ENCODE results near the gene MYO1E. TPM values are rescaled to one million over a fixed set of nuclear protein-coding genes. Genes with fewer than 3 reads are reported as not detected.
"Not testable (repeated sequence)": the region's sequence is repeated elsewhere in the genome, so short reads cannot be mapped to it uniquely, and the experiment has no call there.

The MYO1E gene
- total RNA-seq, 1 donor from 2014 or later = 29.9 TPM

DNA sequence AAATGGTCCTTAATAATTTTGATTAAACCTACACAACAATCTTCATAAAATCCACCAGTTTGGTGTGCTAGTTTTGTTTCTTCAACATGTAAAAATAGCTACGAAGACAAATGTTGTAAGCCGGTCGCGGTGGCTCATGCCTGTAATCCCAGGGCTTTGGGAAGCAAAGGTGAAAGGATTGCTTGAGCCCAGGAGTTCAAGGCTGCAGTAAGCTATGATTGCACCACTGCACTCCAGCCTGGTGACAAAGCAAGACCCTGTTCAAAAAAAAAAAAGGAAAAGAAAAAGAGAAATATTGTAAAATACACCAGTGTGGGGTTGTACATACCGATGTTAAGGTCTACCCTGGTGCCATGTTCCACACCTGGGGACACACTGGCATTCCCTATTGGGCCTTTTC lies 91.0 kb downstream of the MYO1E start:
- DNase-seq = no peak
- intact Hi-C loops (cut with DNase I) = no loop called here
- ATAC-seq (ENCODE audit: poor library complexity) = no peak

DNA sequence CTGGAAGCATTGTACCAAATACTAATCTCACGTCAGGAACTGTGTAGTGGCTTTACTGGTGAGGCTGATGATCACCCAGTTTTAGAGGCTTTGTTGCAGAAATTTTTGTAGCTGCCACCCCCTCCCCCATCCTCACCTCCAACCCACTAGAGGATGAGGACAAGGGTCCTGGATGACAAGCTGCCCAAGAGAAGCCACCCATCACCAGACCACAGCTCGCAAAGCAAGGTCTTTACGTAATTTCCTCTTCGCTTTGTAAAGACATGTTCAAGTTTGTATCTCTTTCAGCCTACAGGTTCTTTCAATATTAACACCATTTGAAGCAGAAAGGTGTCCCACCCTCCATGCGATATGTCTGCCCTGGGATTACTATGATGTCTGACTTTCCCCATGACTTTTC lies 91.8 kb downstream of the MYO1E start:
- ATAC-seq (ENCODE audit: poor library complexity) (no peak), DNase-seq (no peak)
- intact Hi-C loops (cut with DNase I) = no loop called here

DNA sequence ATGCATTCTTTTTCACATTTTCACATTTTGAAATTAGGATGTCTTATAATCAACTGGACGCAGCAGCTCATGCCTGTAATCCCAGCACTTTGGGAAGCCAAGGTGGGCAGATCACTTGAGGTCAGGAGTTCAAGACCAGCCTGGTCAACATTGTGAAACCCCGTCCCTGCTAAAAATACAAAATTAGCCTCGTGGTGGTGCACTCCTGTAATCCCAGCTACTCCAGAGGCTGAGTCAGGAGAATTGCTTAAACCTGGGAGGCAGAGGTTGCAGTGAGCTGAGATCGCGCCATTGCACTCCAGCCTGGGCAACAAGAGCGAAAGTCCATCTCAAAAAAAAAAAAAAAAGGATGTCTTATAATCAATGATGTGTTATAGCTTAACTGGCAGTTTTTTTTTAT lies 92.4 kb downstream of the MYO1E start:
- DNase-seq; intact Hi-C loops (cut with DNase I); ATAC-seq (ENCODE audit: poor library complexity): not testable (repeated sequence)

DNA sequence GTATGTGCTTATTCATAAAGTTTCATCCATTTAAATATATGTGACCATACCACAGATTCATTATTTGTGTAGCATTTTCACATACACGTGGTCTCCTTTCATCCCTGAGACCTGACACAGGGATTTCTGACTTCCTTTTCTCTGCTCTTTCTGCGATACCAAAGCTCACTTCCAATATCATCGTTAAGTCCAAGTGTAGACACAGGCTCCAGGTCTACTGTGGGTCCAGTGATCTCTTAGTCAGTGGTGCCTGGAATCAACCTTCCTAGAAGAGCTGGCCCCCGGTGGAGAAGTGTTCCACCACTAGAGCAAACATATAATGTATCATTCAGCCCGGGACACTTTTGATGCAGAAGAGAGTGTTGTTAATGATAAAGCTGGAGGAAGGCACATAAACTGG lies 93.6 kb downstream of the MYO1E start:
- DNase-seq (no peak), ATAC-seq (ENCODE audit: poor library complexity) (no peak)
- intact Hi-C loops (cut with DNase I) = no loop called here

DNA sequence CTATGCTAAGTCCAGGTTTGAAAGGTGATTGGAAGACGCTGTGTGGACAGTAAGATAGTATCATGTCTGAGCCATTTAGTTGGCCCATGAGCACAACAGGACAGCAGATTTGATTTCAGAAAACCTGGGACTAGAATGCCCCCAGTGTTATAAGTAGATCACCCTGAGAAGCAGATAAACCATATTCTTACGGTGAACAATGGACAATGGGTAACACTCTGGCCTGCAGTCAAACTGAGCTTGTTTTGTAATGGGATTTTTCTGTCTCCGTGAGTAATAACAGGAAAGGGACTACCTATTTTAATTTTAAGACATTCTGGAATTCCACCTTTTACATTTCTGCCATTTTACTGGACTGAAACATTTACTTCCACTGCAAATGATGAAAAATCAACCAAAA lies 94.6 kb downstream of the MYO1E start:
- no peak for DNase-seq
- ATAC-seq (ENCODE audit: poor library complexity) = no peak
- intact Hi-C loops (cut with DNase I) = no loop called here

DNA sequence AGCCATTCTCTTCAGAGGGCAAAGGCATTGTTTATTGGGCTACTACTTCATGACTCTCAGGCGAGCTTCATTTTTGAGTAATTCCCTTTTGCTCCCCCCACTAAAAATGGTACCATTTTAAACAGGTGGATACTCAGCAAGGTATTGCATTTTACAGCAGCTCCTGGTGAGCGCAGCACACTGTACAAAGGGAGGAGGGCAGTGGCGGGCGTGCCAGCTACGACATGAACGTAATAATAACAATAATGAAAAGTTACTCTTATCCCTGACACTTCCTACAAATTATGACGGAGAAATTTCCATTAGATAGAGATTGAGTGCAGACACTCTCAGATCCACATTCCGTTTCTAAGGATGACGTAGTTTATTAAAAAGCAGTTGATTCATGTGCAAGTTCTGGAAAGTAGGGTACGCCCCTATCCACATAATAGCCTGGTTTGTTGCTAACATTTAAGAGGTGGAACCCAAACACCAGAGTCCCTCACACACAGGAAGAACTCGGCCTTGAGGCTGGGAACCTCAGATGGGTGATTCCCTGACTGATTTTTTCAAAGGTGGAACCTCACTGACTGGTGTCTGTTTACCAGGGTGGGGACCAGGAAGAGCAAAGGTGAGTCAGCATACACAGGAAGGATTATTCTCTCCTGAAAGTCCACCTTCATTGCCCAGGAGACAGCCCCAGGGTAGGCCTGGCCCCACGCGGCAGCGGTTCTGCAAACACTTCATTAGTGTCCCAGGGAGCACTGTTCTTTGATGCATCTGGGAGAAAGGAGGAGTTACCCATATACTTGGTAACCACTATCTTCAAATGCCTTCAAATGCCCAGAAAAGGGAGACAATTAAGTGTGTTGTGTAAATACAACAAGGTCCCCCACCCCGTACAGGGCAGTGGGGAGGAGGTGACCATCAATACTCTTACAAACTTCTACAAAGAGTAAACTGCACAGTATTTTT lies 96.2 kb downstream of the MYO1E start:
- peak; percentile 15 for ATAC-seq (ENCODE audit: poor library complexity)
- intact Hi-C loops (cut with DNase I) = no loop called here

DNA sequence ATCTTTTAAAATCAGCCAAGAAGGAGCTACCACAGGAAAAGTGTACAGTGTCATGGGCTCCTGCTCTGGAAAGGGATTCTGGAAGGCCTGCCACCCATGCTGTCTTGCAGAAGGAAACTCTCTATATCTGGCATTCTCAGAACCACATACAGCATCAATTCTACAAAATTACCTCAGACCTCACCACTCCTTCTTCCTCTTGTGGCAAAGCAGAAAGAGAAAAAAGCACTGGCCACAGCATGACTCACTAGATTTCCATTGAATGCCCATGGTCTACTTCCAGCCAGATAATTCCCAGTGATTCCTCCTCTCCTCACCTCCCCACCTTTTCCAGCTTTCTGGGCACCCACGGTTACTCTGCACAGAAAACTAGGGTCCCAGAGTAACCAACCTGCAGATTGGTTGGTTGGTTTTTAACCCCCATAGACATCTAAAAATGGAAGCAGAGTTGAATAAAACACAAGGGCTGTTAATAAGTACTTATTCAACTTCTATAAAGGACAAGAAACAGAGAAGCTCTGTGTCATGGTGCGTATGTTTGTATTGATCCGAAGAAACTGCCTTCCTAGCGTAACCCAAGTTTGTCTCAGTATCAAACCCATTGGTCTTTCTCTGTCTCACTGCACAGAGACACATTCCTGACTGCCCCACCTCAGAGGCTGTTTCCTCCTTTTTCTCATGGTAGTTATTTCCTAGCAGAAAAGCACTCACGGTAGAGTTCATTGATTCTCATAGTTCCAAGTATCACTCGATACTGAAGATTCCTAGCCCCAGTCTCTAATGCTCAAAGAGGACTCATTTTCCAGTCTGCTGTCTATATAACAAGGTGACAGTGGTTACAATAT lies 98.3 kb downstream of the MYO1E start:
- DNase-seq (no peak), ATAC-seq (ENCODE audit: poor library complexity) (no peak)
- intact Hi-C loops (cut with DNase I) = no loop called here

More for the DNA sequence above, 96.2 kb downstream of the MYO1E start:
- DNase-seq = no peak

DNA sequence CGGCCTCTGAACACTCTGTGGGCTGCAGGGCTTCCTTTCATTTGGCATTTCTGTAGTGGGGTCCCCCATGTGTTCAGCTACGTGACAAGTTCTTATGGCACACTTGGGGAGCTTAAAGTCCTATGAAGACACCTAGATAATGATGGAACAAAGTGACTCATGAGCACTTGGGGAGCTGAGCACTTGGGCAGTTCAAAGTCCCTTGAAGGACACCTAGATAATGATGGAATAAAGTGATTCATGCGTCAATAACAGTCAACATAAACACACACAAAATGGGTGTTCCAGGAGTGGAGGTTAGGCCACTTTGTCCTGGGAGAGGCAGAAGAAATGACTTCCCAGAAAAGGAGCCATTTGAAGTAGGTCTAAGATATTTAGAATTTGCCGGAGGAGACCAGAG lies 99.4 kb downstream of the MYO1E start:
- intact Hi-C loops (cut with DNase I) = no loop called here
- ATAC-seq (ENCODE audit: poor library complexity) = no peak
- no peak for DNase-seq

DNA sequence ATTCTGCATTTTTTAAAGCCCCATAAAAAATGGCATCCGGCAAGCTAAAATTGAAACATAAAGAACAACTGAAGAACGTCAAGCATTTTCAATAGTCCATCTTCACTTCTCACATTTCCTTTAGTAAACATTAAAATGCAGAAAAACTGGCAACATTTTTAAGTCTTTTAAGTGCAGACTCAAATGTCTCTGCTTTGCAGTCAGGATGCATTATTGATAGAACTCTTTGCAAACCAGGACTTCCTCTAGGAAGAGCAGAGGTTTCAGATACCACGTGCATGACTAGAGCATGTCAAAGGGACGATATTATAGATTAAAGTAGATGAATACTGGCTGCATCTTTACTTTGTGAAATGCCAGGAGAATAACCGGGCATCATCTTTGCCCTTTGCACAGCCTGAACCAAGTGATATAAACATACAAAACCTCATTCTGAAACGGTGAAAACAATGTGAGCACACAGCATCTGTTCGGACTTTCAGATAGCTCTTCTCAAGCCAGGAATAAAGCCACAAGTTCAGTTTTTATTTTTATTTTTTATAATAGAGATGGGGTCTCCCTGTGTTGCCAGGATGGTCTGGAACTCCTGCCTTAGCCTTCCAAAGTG lies 101.0 kb downstream of the MYO1E start:
- no peak for ATAC-seq (ENCODE audit: poor library complexity)
- intact Hi-C loops (cut with DNase I) = no loop called here

DNA sequence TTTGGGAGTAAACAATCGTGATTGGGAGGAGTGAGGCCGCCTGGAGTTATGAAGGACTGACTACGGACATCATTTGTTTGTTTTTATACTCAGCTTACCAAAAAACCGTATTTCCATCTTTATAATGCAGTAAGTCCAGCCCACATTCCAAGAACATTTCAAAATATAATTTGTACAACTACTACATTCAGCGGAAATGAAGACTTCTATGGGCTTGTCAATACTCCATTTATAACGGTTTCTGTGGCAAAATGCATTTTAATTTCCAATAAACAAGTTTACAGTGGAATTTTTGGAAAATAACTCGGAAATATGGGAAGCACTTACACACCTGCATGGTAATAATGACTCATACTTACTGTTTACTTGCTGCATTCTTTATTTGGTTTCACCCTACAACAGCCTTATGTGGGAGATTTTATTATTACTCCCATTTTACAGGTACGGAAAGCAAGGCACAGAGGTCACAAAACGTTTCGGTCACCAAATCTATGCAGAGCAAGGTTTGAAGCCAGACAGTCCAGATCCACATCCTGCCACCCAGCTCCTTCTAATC lies 103.7 kb downstream of the MYO1E start:
- intact Hi-C loops (cut with DNase I) = no loop called here
- DNase-seq (no peak), ATAC-seq (ENCODE audit: poor library complexity) (no peak)

More for the DNA sequence above, 101.0 kb downstream of the MYO1E start:
- DNase-seq = no peak

DNA sequence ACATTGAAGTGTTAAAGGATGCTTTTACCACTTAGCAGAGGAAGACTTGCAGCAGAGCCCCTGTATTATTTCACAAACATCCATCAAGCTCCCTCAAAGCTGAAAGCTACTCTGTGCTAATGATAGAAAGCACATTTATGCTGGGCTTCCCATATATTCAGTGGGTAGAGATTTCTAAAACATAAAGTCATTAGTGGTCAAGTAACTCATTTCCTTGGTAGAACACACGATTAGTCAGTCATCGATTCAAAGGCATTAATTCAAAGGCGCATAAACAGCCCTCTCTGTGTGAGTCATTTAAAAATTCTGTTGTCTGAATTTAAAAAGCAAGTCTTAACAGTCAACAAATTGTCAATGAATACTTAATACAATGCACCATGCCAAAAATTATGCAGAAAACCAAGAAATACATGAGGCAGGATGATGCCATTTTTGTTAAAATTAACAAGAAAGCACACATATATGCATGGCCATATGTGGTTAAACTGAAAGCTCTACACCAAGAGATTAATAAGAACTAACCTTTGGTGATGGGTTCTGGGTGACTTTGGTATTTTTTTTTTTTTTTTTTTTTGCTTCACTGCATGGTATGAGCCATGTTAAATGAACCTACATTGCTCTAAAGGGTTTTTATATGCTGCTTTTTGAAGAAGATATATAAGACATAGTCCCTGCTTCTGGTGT lies 104.4 kb downstream of the MYO1E start:
- ATAC-seq (ENCODE audit: poor library complexity) (no peak), DNase-seq (no peak)
- intact Hi-C loops (cut with DNase I) = no loop called here

DNA sequence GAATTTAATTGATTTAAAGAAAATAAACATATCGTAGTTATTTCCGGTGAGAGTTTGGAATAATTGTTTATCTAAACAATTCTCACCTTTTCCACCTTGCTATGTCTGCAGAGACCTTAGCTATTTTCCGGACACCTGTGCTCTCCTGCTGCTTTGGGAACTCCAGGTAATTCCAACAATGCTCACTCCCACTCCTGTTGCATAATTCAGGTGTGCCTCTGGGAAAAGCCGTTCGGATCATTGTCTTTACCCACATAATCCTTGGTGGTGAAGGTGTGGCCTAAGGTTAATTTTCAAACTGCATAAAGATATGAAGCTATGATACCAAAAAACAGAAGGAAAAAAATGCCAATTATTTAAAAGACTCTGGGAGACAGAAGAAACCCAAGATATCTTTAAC lies 106.6 kb downstream of the MYO1E start:
- ATAC-seq (ENCODE audit: poor library complexity) (no peak), DNase-seq (no peak)
- intact Hi-C loops (cut with DNase I) = no loop called here

DNA sequence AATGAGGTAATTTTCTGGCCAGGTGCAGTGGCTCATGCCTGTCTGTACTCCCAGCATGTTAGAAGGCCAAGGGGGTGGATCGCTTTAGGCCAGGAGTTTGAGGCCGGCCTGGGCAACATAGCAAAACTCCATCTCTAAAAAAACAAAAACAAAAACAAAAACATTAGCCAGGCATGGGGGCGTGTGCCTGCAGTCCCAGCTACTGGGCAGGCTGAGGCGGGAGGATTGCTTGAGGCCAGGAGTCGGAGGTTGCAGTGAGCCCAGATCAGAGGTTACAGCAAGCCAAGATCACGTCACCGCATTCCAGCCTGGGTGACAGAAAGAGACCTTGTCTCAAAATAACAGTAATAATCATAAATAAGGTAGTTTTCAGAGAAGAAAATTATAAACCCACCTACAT lies 110.4 kb downstream of the MYO1E start:
- intact Hi-C loops (cut with DNase I) = no loop called here
- ATAC-seq (ENCODE audit: poor library complexity) (no peak), DNase-seq (no peak)

DNA sequence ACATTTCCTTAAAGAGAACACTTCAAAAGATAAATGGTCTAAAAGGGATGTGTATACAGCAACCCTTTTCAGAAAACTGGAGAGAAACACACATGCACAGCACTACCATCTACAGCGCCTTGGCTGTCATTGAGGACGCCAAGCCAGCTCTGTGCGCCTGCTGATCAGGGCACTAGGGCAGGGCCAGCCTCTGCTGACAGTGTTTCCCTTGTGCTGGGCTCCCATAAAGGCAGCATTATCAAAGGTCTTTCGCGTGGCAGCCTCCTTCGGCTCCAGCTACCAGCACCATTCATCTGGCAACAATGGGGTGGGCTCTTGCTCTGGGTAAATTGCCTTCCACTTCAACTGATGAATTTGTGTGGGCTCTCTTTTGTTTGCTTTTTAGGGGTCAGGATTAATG lies 112.6 kb downstream of the MYO1E start:
- no peak for DNase-seq
- ATAC-seq (ENCODE audit: poor library complexity) = no peak
- intact Hi-C loops (cut with DNase I) = no loop called here

DNA sequence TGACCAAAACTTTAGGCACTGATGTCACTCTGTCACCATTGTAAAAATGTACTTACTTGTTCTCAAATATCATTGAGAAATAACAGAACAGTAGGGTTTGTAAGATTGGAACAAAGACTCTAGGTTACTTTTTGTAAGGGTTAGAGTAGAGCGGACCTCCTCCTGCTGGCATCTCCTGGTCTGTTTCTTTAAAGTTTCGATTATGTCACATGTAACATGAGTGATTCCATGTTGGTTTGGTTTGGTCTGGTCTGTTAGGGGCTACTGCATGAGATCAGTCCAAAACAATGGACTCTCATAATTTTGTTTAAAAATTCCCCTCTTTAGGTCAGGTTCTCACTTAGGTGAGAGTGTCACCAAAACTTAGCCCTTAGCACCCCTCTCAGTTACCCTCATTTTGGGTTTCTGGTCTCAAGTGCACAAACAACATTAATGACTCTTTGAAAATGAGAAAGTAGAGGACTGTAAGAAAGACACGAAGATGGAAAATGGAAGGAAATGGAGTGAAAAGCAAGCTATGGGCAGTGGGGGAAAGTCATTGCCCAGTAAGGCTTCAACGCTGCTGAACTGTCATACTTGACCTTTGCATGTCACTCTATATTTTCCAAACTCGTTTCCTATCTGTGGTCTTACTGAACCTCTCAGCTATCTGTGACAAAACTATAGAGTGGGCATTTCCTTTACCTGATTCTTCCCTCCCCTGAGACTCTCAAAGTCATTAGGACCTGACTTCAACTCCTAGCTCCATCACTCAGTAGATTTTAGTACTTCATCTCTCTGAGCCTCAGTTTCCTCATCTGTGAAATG lies 113.3 kb downstream of the MYO1E start:
- intact Hi-C loops (cut with DNase I) = no loop called here
- no peak for ATAC-seq (ENCODE audit: poor library complexity)
- DNase-seq = no peak

DNA sequence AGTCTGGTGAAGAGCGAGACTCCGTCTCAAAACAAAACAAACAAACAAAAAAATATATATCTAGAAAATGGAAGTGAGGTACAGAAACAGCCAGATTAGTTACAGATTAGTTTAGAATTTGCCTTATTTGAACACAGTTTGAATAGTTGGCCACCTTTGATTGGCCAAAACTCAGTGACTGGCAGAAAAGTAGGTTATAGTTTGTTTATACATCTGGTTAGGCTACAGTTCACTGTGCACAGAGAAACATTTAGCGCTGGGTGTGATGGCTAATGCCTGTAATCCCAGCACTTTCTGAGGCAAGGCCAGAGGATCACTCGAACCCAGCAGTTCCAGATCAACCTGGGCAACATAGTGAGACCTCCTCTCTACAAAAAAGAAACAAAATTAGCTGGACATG lies 114.4 kb downstream of the MYO1E start:
- DNase-seq = no peak
- no peak for ATAC-seq (ENCODE audit: poor library complexity)
- intact Hi-C loops (cut with DNase I) = no loop called here

DNA sequence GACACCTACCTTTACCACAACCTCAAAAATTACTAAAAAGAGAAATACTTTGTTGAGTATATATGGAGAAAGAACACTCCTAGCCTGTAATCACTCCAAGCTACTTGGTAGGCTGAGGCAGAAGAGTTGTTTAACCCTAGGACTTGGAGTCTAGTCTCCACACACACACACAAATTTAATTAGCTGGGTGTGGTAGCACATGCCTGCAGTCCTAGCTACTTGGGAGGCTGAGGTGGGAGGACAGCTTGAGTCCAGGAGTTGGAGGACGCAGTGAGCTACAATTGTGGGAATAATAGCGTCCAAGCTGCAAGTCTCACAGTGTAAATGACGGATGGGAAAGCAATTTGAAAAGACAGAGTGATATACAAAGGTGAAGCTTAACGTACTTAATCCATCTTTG lies 115.5 kb downstream of the MYO1E start:
- ATAC-seq (ENCODE audit: poor library complexity) (no peak), DNase-seq (no peak)
- intact Hi-C loops (cut with DNase I) = no loop called here

DNA sequence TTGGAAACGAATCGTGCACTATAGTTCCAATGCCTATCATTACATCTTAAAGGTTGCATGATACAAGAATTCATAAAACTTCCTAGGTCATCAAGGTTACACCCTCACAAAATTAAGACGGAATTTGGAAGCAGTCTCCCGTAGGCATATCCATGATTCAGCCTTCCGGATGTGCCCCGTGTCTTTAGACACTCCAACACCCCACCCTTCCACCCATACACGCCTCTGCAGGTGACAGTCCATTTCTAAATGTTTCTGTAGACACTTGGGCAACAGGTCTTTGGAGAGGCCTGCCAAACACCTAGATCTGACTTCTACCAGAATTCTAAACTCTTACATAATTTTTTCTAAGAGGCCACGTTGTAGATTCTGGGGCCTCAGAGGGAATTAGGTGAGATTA lies 116.2 kb downstream of the MYO1E start:
- no peak for DNase-seq
- intact Hi-C loops (cut with DNase I) = no loop called here
- no peak for ATAC-seq (ENCODE audit: poor library complexity)
